ENCODE measurements around the gene MIDN.

The MIDN gene

GRCh38 chr19:1233115-1233667 is 15.2 kb upstream of the MIDN start:
- DNase-seq = no peak

GRCh38 chr19:1234051-1234954 is 14.1 kb upstream of the MIDN start:
- no peak for DNase-seq

- no peak for DNase-seq
These were observed 13.4 kb upstream of the MIDN start for GRCh38 chr19:1234955-1235380.

- no peak for DNase-seq
These were observed 12.5 kb upstream of the MIDN start for GRCh38 chr19:1235625-1236538.

- no peak for DNase-seq
These were observed 11.8 kb upstream of the MIDN start for GRCh38 chr19:1236576-1236975.

- DNase-seq = no peak
These were observed 11.2 kb upstream of the MIDN start for GRCh38 chr19:1237027-1237659.

- DNase-seq = no peak
These were observed 10.5 kb upstream of the MIDN start, which contains the start of gene CBARP for GRCh38 chr19:1237754-1238368. CBARP (minus strand) TSS chr19:1238005; CDS start chr19:1236100, 1,905 bp downstream.

- no peak for DNase-seq
These were observed 9.7 kb upstream of the MIDN start for GRCh38 chr19:1238369-1239303.

GRCh38 chr19:1239420-1239795 is 9.0 kb upstream of the MIDN start:
- no peak for DNase-seq

GRCh38 chr19:1239796-1240737 is 8.3 kb upstream of the MIDN start:
- DNase-seq = peak; percentile 94

- no peak for DNase-seq
These were observed 7.5 kb upstream of the MIDN start for GRCh38 chr19:1240925-1241324.

- peak; percentile 94 for DNase-seq
These were observed 6.8 kb upstream of the MIDN start, which contains the start of gene ATP5F1D for GRCh38 chr19:1241417-1242095. ATP5F1D (plus strand) TSS chr19:1241751; CDS start chr19:1241851, 100 bp downstream.

- peak; percentile 87 for DNase-seq
These were observed 4.4 kb upstream of the MIDN start for GRCh38 chr19:1243768-1244692.

- no peak for DNase-seq
These were observed 3.5 kb upstream of the MIDN start for GRCh38 chr19:1244693-1245451.

GRCh38 chr19:1245494-1246264 is 2.7 kb upstream of the MIDN start:
- no peak for DNase-seq
